ENCODE results near the gene AQP1.

Gene AQP1

GRCh38 chr7:30867483-30867882 is 44.2 kb upstream of the AQP1 start:
- TF ChIP-seq ZFX (IDR thresholded peaks at IDR 0.05): no peak
- TF ChIP-seq CTCF (conservative IDR thresholded peaks at IDR 0.05): no peak
- H3K27ac ChIP-seq: no peak overlapping the region

GRCh38 chr7:30869794-30870611 is 41.6 kb upstream of the AQP1 start:
- no peak for TF ChIP-seq ZFX (IDR thresholded peaks at IDR 0.05)
- TF ChIP-seq CTCF (conservative IDR thresholded peaks at IDR 0.05): no peak
- no peak overlapping the region for H3K27ac ChIP-seq

- TF ChIP-seq CTCF (conservative IDR thresholded peaks at IDR 0.05): no peak
- no peak for TF ChIP-seq ZFX (IDR thresholded peaks at IDR 0.05)
- no peak overlapping the region for H3K27ac ChIP-seq
Measured at GRCh38 chr7:30870821-30871518, 40.7 kb upstream of the AQP1 start.

GRCh38 chr7:30871655-30872054 is 40.0 kb upstream of the AQP1 start:
- no peak for TF ChIP-seq CTCF (conservative IDR thresholded peaks at IDR 0.05)
- TF ChIP-seq ZFX (IDR thresholded peaks at IDR 0.05): no peak
- no peak overlapping the region for H3K27ac ChIP-seq

GRCh38 chr7:30873207-30873606 is 38.4 kb upstream of the AQP1 start:
- TF ChIP-seq CTCF (conservative IDR thresholded peaks at IDR 0.05): no peak
- no peak for TF ChIP-seq ZFX (IDR thresholded peaks at IDR 0.05)
- H3K27ac ChIP-seq: no peak overlapping the region

GRCh38 chr7:30873656-30874055 is 38.0 kb upstream of the AQP1 start:
- no peak overlapping the region for H3K27ac ChIP-seq
- TF ChIP-seq ZFX (IDR thresholded peaks at IDR 0.05) (no peak), CTCF (conservative IDR thresholded peaks at IDR 0.05) (no peak)

GRCh38 chr7:30874656-30875302 is 36.9 kb upstream of the AQP1 start:
- no peak for TF ChIP-seq ZFX (IDR thresholded peaks at IDR 0.05)
- no peak for TF ChIP-seq CTCF (conservative IDR thresholded peaks at IDR 0.05)
- no peak overlapping the region for H3K27ac ChIP-seq

Data from C4-2B (cell line).